Fibroblast of lung (primary cell): ENCODE results near the gene PLVAP.

Source experiments
- EZH2 ChIP-seq: IDR thresholded peaks from 2 replicates; pipeline ENCODE4 v1.5.1; 2012; ENCODE audit warnings: low read length, control low read depth, mild to moderate bottlenecking; ENCODE audit errors: missing control alignments
- TF ChIP-seq, protein P1 (sequence below), 2 donors: IDR thresholded peaks in 1 of 2; conservative IDR thresholded peaks in 1 of 2; 1 replicate in 1 of 2; 2 replicates in 1 of 2; pipeline ENCODE4 v1.5.1; 2011 to 2012; ENCODE audit warnings: low read length in 2 of 2, control low read depth in 1 of 2, inconsistent platforms in 1 of 2, low read depth in 1 of 2, mild to moderate bottlenecking in 1 of 2

GRCh38 chr19:17334414-17335409, 42.4 kb downstream of the PLVAP start, which contains the start of gene ANO8:
- TF ChIP-seq, protein P1, sequence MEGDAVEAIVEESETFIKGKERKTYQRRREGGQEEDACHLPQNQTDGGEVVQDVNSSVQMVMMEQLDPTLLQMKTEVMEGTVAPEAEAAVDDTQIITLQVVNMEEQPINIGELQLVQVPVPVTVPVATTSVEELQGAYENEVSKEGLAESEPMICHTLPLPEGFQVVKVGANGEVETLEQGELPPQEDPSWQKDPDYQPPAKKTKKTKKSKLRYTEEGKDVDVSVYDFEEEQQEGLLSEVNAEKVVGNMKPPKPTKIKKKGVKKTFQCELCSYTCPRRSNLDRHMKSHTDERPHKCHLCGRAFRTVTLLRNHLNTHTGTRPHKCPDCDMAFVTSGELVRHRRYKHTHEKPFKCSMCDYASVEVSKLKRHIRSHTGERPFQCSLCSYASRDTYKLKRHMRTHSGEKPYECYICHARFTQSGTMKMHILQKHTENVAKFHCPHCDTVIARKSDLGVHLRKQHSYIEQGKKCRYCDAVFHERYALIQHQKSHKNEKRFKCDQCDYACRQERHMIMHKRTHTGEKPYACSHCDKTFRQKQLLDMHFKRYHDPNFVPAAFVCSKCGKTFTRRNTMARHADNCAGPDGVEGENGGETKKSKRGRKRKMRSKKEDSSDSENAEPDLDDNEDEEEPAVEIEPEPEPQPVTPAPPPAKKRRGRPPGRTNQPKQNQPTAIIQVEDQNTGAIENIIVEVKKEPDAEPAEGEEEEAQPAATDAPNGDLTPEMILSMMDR (conservative IDR thresholded peaks at IDR 0.05 in 1 of 2, IDR thresholded peaks at IDR 0.05 in 1 of 2; ENCODE audit: low read depth in 1 of 2, low read length in 2 of 2) = no peak
- TF ChIP-seq EZH2 = no peak
